SK-N-SH (cell line): ENCODE data around the gene GPR132. TPM values are rescaled to one million over a fixed set of nuclear protein-coding genes. Genes with fewer than 3 reads are reported as not detected.

ENCODE experiments used
- CTCF ChIA-PET: fragments of 300-600, 350-600 bp; formaldehyde crosslinking; extraction: SDS; loops from one replicate; lab custom pipeline; 2021; lab: Yijun Ruan, JAX
- POLR2A ChIA-PET: fragments of 350-600 bp; sonication (Branson Sonifier 250); formaldehyde crosslinking; extraction: SDS; loops from one replicate; lab custom pipeline; 2020; ENCODE audit warnings: antibody characterized with exemption, inconsistent platforms; lab: Yijun Ruan, JAX
- DNase-seq: peaks from one replicate; pipeline ENCODE4 v3.0.0; 2012
- H2AFZ ChIP-seq: fragments of 200-600 bp; sonication (generic); 2 replicates; pipeline ENCODE4 v1.8.1; 2016; ENCODE audit warnings: antibody characterized with exemption, mild to moderate bottlenecking, low read depth
- H3F3A ChIP-seq: fragments of 200-600 bp; sonication (generic); replicated peaks from 2 replicates; pipeline ENCODE3; 2016; ENCODE audit warnings: antibody characterized with exemption, mild to moderate bottlenecking; ENCODE audit not compliant: insufficient read depth
- H3K27ac ChIP-seq, 2 experiments: fragments of 200-500 bp in 1 of 2; fragments of 200-600 bp in 1 of 2; sonication (Bioruptor generic) in 1 of 2; sonication (generic), shearing (Covaris generic) in 1 of 2; 2 replicates each; pipeline versions ENCODE4 v1.5.1 to v1.6.1; 2014 to 2016; ENCODE audit warnings: low read depth in 2 of 2, inconsistent platforms in 1 of 2, low read length in 1 of 2, mild to moderate bottlenecking in 1 of 2, mixed read lengths in 1 of 2
- H3K27me3 ChIP-seq: fragments of 200-600 bp; sonication (generic), shearing (Covaris generic); 2 replicates; pipeline ENCODE4 v1.6.1; 2016; ENCODE audit warnings: mixed run types; ENCODE audit not compliant: insufficient read depth
- H3K36me3 ChIP-seq, 2 experiments: fragments of 200-500 bp in 1 of 2; fragments of 200-600 bp in 1 of 2; sonication (Bioruptor generic) in 1 of 2; sonication (generic) in 1 of 2; replicated peaks in 1 of 2; 2 replicates each; pipeline versions ENCODE3 to v1.5.1; 2014 to 2016; ENCODE audit warnings: low read length in 1 of 2, mild to moderate bottlenecking in 1 of 2; ENCODE audit not compliant: insufficient read depth in 2 of 2, control insufficient read depth in 1 of 2
- H3K4me1 ChIP-seq, 2 experiments: fragments of 200-500 bp in 1 of 2; fragments of 200-600 bp in 1 of 2; sonication (Bioruptor generic) in 1 of 2; sonication (generic), shearing (Covaris generic) in 1 of 2; 2 replicates each; pipeline versions ENCODE4 v1.5.1 to v1.6.1; 2014 to 2016; ENCODE audit warnings: low read depth in 1 of 2, low read length in 1 of 2, mixed run types in 1 of 2; ENCODE audit not compliant: insufficient read depth in 2 of 2, control insufficient read depth in 1 of 2
- H3K4me2 ChIP-seq: fragments of 200-600 bp; sonication (generic), shearing (Covaris generic); 2 replicates; pipeline ENCODE4 v1.6.1; 2017; ENCODE audit warnings: mixed run types
- H3K4me3 ChIP-seq, 2 experiments: fragments of 200-500 bp in 1 of 2; fragments of 200-600 bp in 1 of 2; sonication (Bioruptor generic) in 1 of 2; sonication (generic), shearing (Covaris generic) in 1 of 2; 2 replicates each; pipeline versions ENCODE4 v1.5.1 to v1.8.1; 2014 to 2016; ENCODE audit warnings: low read depth in 2 of 2, inconsistent platforms in 1 of 2, low read length in 1 of 2, mild to moderate bottlenecking in 1 of 2, mixed read lengths in 1 of 2, moderate library complexity in 1 of 2
- H3K79me2 ChIP-seq: fragments of 200-600 bp; sonication (generic); 2 replicates; pipeline ENCODE4 v1.8.1; 2017; ENCODE audit warnings: mild to moderate bottlenecking; ENCODE audit not compliant: insufficient read depth
- H3K9ac ChIP-seq: fragments of 200-600 bp; sonication (generic); 2 replicates; pipeline ENCODE4 v1.6.1; 2017; ENCODE audit warnings: mixed run types
- H3K9me2 ChIP-seq: fragments of 200-600 bp; sonication (generic); 2 replicates; pipeline ENCODE4 v1.6.1; 2017; ENCODE audit warnings: mixed run types
- H3K9me3 ChIP-seq: fragments of 200-600 bp; sonication (generic); 2 replicates; pipeline ENCODE4 v1.6.1; 2017; ENCODE audit warnings: mixed run types, mild to moderate bottlenecking, moderate library complexity
- H4K20me1 ChIP-seq: fragments of 200-600 bp; sonication (generic); 2 replicates; pipeline ENCODE4 v1.6.1; 2017; ENCODE audit warnings: mild to moderate bottlenecking, mixed run types; ENCODE audit not compliant: insufficient read depth
- ELF1 ChIP-seq: IDR thresholded peaks from 2 replicates; pipeline ENCODE4 v1.4.0; 2012
- EP300 ChIP-seq, 2 experiments: IDR thresholded peaks; 2 replicates each; pipeline versions ENCODE4 v1.4.0 to v1.6.1; 2012; ENCODE audit warnings: borderline replicate concordance in 1 of 2, low read depth in 1 of 2, low read length in 1 of 2
- EZH2phosphoT487 ChIP-seq: fragments of 200-600 bp; sonication (generic); IDR thresholded peaks from 2 replicates; pipeline ENCODE4 v1.6.1; 2017; ENCODE audit warnings: low read depth, mixed run types, mild to moderate bottlenecking, antibody characterized with exemption, moderate library complexity, borderline replicate concordance
- GATA2 ChIP-seq: sonication (generic); formaldehyde crosslinking; IDR thresholded peaks from 2 replicates; pipeline ENCODE4 v1.5.0; 2020; ENCODE audit warnings: mild to moderate bottlenecking, missing genetic modification reagents
- MAX ChIP-seq: IDR thresholded peaks from 2 replicates; pipeline ENCODE4 v1.4.0; 2012; ENCODE audit warnings: low read depth
- MEF2A ChIP-seq: IDR thresholded peaks from 2 replicates; pipeline ENCODE4 v1.4.0; 2012; ENCODE audit warnings: low read depth, borderline replicate concordance
- MXI1 ChIP-seq: IDR thresholded peaks from 2 replicates; pipeline ENCODE4 v1.6.1; 2012; ENCODE audit warnings: mild to moderate bottlenecking, low read depth, low read length, improper control_type of control experiment
- NFIC ChIP-seq: IDR thresholded peaks from 2 replicates; pipeline ENCODE4 v1.4.0; 2012; ENCODE audit warnings: borderline replicate concordance
- NRF1 ChIP-seq: IDR thresholded peaks from 2 replicates; pipeline ENCODE4 v1.6.1; 2012; ENCODE audit warnings: low read depth, mild to moderate bottlenecking, low read length
- POLR2AphosphoS5 ChIP-seq: IDR thresholded peaks from 2 replicates; pipeline ENCODE4 v1.6.1; 2012; ENCODE audit warnings: low read depth, low read length
- RCOR1 ChIP-seq: fragments of 150-350 bp; IDR thresholded peaks from 2 replicates; pipeline ENCODE4 v1.6.1; 2017; ENCODE audit warnings: antibody characterized with exemption, low read length
- REST ChIP-seq: IDR thresholded peaks from 2 replicates; pipeline ENCODE4 v1.6.1; 2012; ENCODE audit warnings: mild to moderate bottlenecking, low read depth, low read length, moderate library complexity
- RFX5 ChIP-seq: IDR thresholded peaks from 2 replicates; pipeline ENCODE4 v1.6.1; 2012; ENCODE audit warnings: mild to moderate bottlenecking, improper control_type of control experiment, low read length
- RXRA ChIP-seq: IDR thresholded peaks from 2 replicates; pipeline ENCODE4 v1.4.0; 2012; ENCODE audit warnings: low read depth, mild to moderate bottlenecking, borderline replicate concordance
- SIN3A ChIP-seq: IDR thresholded peaks from 2 replicates; pipeline ENCODE4 v1.6.1; 2012; ENCODE audit warnings: low read depth, mild to moderate bottlenecking, low read length, moderate library complexity, borderline replicate concordance
- TAF1 ChIP-seq: IDR thresholded peaks from 2 replicates; pipeline ENCODE4 v1.6.1; 2012; ENCODE audit warnings: low read depth, mild to moderate bottlenecking, low read length, moderate library complexity, borderline replicate concordance
- TCF12 ChIP-seq: IDR thresholded peaks from 2 replicates; pipeline ENCODE4 v1.4.0; 2012
- USF1 ChIP-seq: IDR thresholded peaks from 2 replicates; pipeline ENCODE4 v1.4.0; 2012; ENCODE audit warnings: low read depth, borderline replicate concordance
- USF2 ChIP-seq: fragments of 150-350 bp; IDR thresholded peaks from 2 replicates; pipeline ENCODE4 v1.6.1; 2017; ENCODE audit warnings: antibody characterized with exemption, low read length, low read depth, borderline replicate concordance
- YY1 ChIP-seq: IDR thresholded peaks from 2 replicates; pipeline ENCODE4 v1.4.0; 2012; ENCODE audit warnings: low read depth, mild to moderate bottlenecking
- WGBS: methylation state at CpG from one replicate; pipeline ENCODE4 v1.1.6; 2017; ENCODE audit warnings: low lambda C conversion rate; 5-methylcytosine and 5-hydroxymethylcytosine counted together
- polyA plus RNA-seq, 3 experiments: library from polyadenylated mRNA; depleted of rRNA; stranded (reverse); fragments of >200 nt; gene quantifications; 2 replicates each; pipeline ENCODE4 v1.2.3, GENCODE V29; 2012

GPR132 gene
- polyA plus RNA-seq, 1 of the 3 experiments (the other 2 are of a cell fraction) = not detected

GRCh38 chr14:105098316-105098715, 33.1 kb upstream of the GPR132 start (continued):
- TF ChIP-seq TAF1 (no peak), EP300 (IDR thresholded peaks at IDR 0.05; ENCODE audit: borderline replicate concordance in 1 of 2, low read depth in 1 of 2, low read length in 1 of 2) (no peak), YY1 (no peak), TCF12 (no peak), MXI1 (no peak), ELF1 (no peak), POLR2AphosphoS5 (no peak), RXRA (no peak)
- TF ChIP-seq, all 33 proteins: peak for 0

GRCh38 chr14:105097794-105098127, 32.5 kb upstream of the GPR132 start:
- H3K9me3 ChIP-seq = no peaks in the 10 kb centered on the region
- peaks cover 2 to 9% of the 10 kb centered on the region in 2 experiments; a peak in 3 of 4 replicates for H3K4me1 ChIP-seq
- ChIA-PET POLR2A (no interaction called here), CTCF (interaction anchor here (0.6 to 0.7 kb wide), 2 partner anchors 59 to 106 kb away, joined by 3 read pairs; no protein-coding TSS in a partner anchor)
- 60% methylated on average over 1 of the region's 7 CpGs for whole genome bisulfite sequencing
- no peak overlapping the region for H3K9ac ChIP-seq
- 0 out of 2 replicates have a peak, but pooled peaks cover 5% of the 10 kb centered on the region for H3K79me2 ChIP-seq
- no peak overlapping the region for H3K27ac ChIP-seq
- H3K36me3 ChIP-seq = no peaks in the 10 kb centered on the region
- H2AFZ ChIP-seq = no peak overlapping the region
- H3K27me3 ChIP-seq = no peaks in the 10 kb centered on the region
- DNase-seq = no peak
- H3F3A ChIP-seq = peaks cover 2% of the 10 kb centered on the region
- TF ChIP-seq NRF1 (no peak), USF1 (no peak), USF2 (no peak), MEF2A (no peak), RXRA (no peak), GATA2 (CRISPR knock-in tag) (no peak), EP300 (IDR thresholded peaks at IDR 0.05; ENCODE audit: borderline replicate concordance in 1 of 2, low read depth in 1 of 2, low read length in 1 of 2) (no peak)
- H3K9me2 ChIP-seq = no peaks in the 10 kb centered on the region
- H4K20me1 ChIP-seq = no peaks in the 10 kb centered on the region
- no peak overlapping the region for H3K4me2 ChIP-seq
- H3K4me3 ChIP-seq = no peak overlapping the region

GRCh38 chr14:105096206-105096875, 31.1 kb upstream of the GPR132 start:
- Histone ChIP-seq H3K9ac (no peak overlapping the region), H3K27me3 (no peaks in the 10 kb centered on the region), H3K36me3 (no peaks in the 10 kb centered on the region), H3K4me2 (no peak overlapping the region), H3K27ac (no peak overlapping the region), H3K9me2 (no peaks in the 10 kb centered on the region), H3K4me3 (no peak overlapping the region), H3K79me2 (0 out of 2 replicates have a peak, but pooled peaks cover 5% of the 10 kb centered on the region), H3K9me3 (no peaks in the 10 kb centered on the region), H3K4me1 (peaks cover 12 to 24% of the 10 kb centered on the region in 2 experiments; a peak in 3 of 4 replicates), H3F3A (peaks cover 10% of the 10 kb centered on the region), H4K20me1 (no peaks in the 10 kb centered on the region), H2AFZ (no peak overlapping the region)
- POLR2A ChIA-PET = no interaction called here
- peak; percentile 6 for DNase-seq
- CTCF ChIA-PET = interaction anchor here (1.0 kb wide), 1 partner anchor 49 kb away, joined by 3 read pairs; no protein-coding TSS in a partner anchor
- WGBS = 84% methylated on average over 9 of the region's 15 CpGs
- no peak for TF ChIP-seq NRF1
- no peak for TF ChIP-seq TCF12
- no peak for TF ChIP-seq REST
- TF ChIP-seq RFX5 = no peak
- no peak for TF ChIP-seq ELF1
- TF ChIP-seq MAX = no peak
- TF ChIP-seq YY1 = no peak
- TF ChIP-seq RCOR1 = no peak
- no peak for TF ChIP-seq EZH2phosphoT487
- no peak for TF ChIP-seq NFIC
- no peak for TF ChIP-seq SIN3A
